Activated CD4-positive, alpha-beta T cell treated with anti-CD3 and anti-CD28 coated beads, Interleukin-2, amount 10 ng/mL, durations not matched to agents 24 days and 14 days (primary cell): ENCODE measurements around the gene PARD3B. TPM values are rescaled to one million over a fixed set of nuclear protein-coding genes. Genes with fewer than 3 reads are reported as not detected.

ENCODE experiments used
- DNase-seq: peaks from one replicate; pipeline ENCODE4 v3.0.0; 2022
- H3K27ac Mint-ChIP-seq: one replicate; pipeline ENCODE4 v1.8.0; 2022; ENCODE audit warnings: mild to moderate bottlenecking, mixed read lengths
- H3K27me3 Mint-ChIP-seq: one replicate; pipeline ENCODE4 v1.8.0; 2022; ENCODE audit warnings: mixed read lengths
- H3K36me3 Mint-ChIP-seq: one replicate; pipeline ENCODE4 v1.8.0; 2022; ENCODE audit warnings: low read depth, mild to moderate bottlenecking, mixed read lengths
- H3K4me1 Mint-ChIP-seq: one replicate; pipeline ENCODE4 v1.8.0; 2021; ENCODE audit warnings: mixed read lengths
- H3K4me3 Mint-ChIP-seq: one replicate; pipeline ENCODE4 v1.8.0; 2022; ENCODE audit warnings: mild to moderate bottlenecking, moderate library complexity, mixed read lengths
- H3K9me3 Mint-ChIP-seq: one replicate; pipeline ENCODE4 v1.8.0; 2021; ENCODE audit warnings: mixed read lengths
- intact Hi-C: fragments of 100-400 bp; cut with micrococcal nuclease; formaldehyde crosslinking; loops from one replicate; pipeline ENCODE4 v1.15.1; 2023
- total RNA-seq: library from RNA; stranded (reverse); gene quantifications from 2 replicates; pipeline ENCODE4 v1.2.3, GENCODE V29; 2022

The PARD3B gene
- total RNA-seq, 1 donor from 2014 or later, result 0.12 TPM

DNA sequence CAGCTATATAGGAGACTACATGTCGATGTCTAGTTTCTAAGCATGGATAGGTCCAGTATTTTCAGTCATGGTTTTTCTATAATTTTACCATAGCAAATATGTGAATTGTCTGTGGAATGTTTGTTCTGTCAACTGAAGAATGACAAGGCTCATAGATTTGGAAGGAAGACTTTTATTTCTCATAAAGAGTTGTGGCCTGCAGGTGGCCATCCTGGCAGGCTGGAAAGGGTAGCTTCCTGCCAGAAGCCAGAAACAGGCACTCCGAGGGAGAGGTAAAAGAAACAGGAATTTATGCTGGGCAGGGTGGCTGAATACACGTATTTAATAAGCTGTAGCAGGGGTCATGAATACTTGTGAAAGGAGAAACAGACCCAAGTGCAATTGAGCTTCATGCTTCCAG lies 182.1 kb downstream of the PARD3B start:
- DNase-seq, result no peak
- Mint-ChIP-seq H3K27me3 (peaks cover 9% of the 10 kb centered on the region), H3K4me3 (no peak overlapping the region), H3K9me3 (no peaks in the 10 kb centered on the region), H3K27ac (no peak overlapping the region), H3K4me1 (no peaks in the 10 kb centered on the region), H3K36me3 (no peaks in the 10 kb centered on the region)
- intact Hi-C loops, result no loop called here

DNA sequence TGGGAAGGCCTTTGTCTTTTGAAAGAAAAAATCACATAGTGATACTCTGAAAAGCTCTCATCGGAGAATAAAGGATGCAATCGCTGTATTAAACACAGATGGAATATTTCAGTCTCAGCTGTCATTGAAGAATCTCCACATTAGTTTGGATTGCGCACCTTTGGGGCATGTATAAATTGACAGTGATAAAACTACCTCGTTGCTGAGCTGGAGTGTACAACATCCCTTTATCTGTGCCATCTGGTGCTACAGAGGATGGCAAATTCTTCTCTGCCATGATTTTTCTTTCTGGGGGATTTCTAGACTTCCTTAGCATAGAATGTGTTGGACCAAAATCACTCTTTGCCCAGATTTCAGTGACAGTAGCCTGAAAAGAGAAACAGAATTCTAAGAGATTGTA lies 185.3 kb downstream of the PARD3B start:
- peaks cover 3% of the 10 kb centered on the region for H3K27me3 Mint-ChIP-seq
- no peak overlapping the region for H3K27ac Mint-ChIP-seq
- no peaks in the 10 kb centered on the region for H3K9me3 Mint-ChIP-seq
- no peak for DNase-seq
- H3K4me3 Mint-ChIP-seq, result no peak overlapping the region
- H3K36me3 Mint-ChIP-seq, result no peaks in the 10 kb centered on the region
- H3K4me1 Mint-ChIP-seq, result no peaks in the 10 kb centered on the region
- intact Hi-C loops, result no loop called here

DNA sequence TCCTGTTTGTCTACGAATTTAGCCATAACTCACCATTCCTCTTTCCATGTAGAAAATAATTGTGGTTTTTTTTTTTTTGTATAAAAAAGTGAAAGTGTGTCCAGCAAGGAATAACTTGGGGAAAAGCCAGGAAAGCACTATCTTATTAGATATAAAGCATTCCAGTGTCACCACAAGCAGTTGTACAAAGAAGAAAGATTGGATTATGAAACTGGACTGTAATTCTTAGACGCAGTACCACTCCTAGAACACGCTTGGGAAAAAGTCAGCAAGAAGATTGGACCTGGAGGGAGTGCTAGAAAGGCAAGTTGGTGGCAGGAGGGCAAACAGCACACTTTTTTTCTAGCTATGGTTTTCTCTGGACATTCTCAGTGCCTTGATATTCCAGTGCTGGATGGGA lies 186.7 kb downstream of the PARD3B start:
- no peak overlapping the region for H3K27ac Mint-ChIP-seq
- no peaks in the 10 kb centered on the region for H3K4me1 Mint-ChIP-seq
- H3K9me3 Mint-ChIP-seq, result no peaks in the 10 kb centered on the region
- intact Hi-C loops, result no loop called here
- DNase-seq, result no peak
- H3K4me3 Mint-ChIP-seq, result no peak overlapping the region
- no peaks in the 10 kb centered on the region for H3K36me3 Mint-ChIP-seq
- peaks cover 3% of the 10 kb centered on the region for H3K27me3 Mint-ChIP-seq

DNA sequence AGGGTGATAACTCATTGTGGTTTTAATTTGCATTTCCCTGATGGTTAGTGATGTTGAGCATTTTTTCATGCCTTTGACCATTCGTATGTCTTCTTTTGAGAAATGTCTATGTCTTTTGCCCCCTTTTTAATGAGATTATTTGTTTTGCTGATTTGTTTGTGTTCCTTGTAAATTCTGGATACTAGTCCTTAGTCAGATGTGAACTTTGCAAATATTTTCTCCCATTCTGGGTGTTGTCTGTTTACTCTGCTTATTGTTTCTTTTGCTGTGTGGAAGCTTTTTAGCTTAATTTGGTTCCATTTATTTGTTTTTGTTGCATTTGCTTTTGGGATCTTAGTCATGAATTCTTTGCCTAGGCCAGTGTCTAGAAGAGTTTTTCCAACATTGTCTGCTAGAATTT lies 192.0 kb downstream of the PARD3B start:
- DNase-seq, result no peak
- Mint-ChIP-seq H3K4me3 (no peak overlapping the region), H3K36me3 (no peaks in the 10 kb centered on the region), H3K27me3 (peaks cover 2% of the 10 kb centered on the region), H3K9me3 (no peaks in the 10 kb centered on the region), H3K27ac (no peak overlapping the region), H3K4me1 (no peaks in the 10 kb centered on the region)
- intact Hi-C loops, result no loop called here

DNA sequence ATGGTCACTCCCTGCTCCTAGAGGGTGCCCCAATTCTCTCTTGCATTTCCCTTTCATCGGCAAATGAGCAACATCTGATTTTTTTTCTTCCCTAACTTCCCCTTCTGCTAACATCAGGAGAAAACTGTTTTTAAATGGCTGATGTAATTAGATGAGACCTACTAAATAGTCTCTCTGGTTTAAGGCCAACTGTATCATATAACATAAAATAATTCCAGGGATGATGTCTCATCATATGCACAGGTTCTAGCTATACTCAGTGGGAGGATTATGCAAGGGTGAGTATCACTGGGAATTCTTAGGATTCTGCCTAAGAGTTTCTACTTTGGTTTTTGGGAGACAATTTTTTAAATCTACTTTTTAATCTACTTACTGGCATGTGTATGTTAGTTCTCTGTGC lies 193.4 kb downstream of the PARD3B start:
- Mint-ChIP-seq H3K4me1 (no peaks in the 10 kb centered on the region), H3K9me3 (no peaks in the 10 kb centered on the region), H3K27me3 (peaks cover 2% of the 10 kb centered on the region), H3K4me3 (no peak overlapping the region), H3K36me3 (no peaks in the 10 kb centered on the region), H3K27ac (no peak overlapping the region)
- intact Hi-C loops, result no loop called here
- no peak for DNase-seq

DNA sequence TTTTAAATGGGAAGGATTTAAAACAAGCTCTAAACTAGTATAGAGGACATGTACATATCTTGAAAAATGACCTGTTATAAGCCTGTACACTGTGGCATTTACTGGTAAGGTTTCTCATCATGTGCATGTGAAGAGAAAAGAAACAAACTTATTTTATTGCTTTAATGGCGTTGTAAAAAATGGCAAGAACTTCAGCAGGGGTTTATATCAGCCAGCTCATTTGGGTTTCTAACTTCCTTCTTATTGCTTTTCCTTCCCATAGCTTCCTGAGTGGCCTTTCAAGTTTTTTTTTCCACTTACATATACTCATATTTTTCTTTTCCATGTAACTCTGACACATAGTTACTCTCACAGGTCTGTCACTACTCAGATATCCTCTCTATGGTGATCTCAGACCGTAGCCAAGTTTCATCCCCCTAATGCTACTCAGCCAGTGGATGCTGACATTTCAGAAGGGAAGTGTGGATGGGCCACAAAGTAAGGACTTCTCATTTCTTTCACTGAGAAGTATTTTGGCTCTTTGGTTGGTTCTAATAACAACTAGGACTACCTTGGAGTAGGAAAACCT lies 198.2 kb downstream of the PARD3B start:
- Mint-ChIP-seq H3K4me1 (no peaks in the 10 kb centered on the region), H3K4me3 (no peak overlapping the region), H3K36me3 (no peaks in the 10 kb centered on the region), H3K27ac (no peak overlapping the region), H3K9me3 (peaks cover 9% of the 10 kb centered on the region), H3K27me3 (no peaks in the 10 kb centered on the region)
- DNase-seq, result no peak
- intact Hi-C loops, result no loop called here

DNA sequence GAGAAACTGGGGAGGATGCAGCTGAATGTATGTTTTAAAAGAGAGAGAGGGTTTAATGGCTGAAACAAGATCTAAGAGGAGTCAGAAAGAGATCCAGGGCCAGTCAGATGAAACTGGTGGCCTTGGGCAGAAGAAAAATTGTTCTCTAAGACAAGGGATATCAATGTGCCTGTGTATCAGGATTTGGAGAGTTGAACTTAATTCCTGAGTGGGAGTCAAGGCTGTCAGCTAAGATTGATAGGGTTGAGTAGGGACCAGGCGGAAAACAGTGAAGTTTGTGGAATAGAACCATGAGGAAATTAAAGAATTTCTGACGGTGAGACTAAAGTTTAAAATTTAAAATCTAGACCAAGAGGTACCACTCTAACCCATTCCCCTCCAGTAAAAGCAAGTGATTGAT lies 199.2 kb downstream of the PARD3B start:
- Mint-ChIP-seq H3K4me3 (no peak overlapping the region), H3K4me1 (no peaks in the 10 kb centered on the region), H3K36me3 (no peaks in the 10 kb centered on the region), H3K9me3 (peaks cover 9% of the 10 kb centered on the region), H3K27me3 (no peaks in the 10 kb centered on the region), H3K27ac (no peak overlapping the region)
- no peak for DNase-seq
- intact Hi-C loops, result no loop called here

DNA sequence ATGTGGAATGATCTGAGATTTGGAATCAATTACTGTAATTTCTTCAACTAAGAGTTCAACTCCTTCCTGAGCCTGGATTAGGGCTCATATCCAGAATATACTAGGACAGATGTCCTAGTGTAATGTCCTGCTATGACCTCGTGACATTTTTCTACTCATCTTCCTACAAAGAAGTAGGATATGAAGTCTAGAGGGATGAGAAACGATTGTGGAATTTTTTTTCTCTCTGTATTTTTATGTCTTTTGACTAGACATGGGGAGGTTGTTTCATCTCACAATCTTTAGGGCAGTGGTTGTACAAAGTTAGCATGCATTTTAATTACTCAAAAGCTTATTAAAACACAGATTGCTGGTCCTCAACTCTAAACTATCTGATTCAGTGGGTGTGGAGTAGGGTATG lies 203.0 kb downstream of the PARD3B start:
- no peaks in the 10 kb centered on the region for H3K36me3 Mint-ChIP-seq
- no peaks in the 10 kb centered on the region for H3K27me3 Mint-ChIP-seq
- no peak overlapping the region for H3K4me3 Mint-ChIP-seq
- intact Hi-C loops, result no loop called here
- H3K4me1 Mint-ChIP-seq, result no peaks in the 10 kb centered on the region
- H3K9me3 Mint-ChIP-seq, result peaks cover 9% of the 10 kb centered on the region
- H3K27ac Mint-ChIP-seq, result no peak overlapping the region
- no peak for DNase-seq

DNA sequence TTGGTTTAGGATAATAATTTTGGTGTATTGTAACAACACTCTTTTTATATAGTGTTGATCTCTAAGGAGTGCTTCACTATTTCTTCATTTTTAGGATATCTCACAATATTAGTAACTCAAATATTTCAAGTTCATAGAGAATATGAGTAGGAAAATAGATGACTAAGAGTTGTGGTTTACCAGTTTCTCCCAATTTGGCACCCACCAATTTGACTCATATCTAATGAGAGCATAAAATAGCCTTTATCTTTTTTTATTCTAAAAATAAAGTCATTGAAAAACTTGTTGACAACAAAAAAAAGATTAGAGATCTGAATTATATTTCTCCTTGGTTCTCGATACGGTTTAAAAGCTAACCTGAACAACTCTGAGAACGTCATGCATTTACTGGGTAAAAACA lies 204.0 kb downstream of the PARD3B start:
- Mint-ChIP-seq H3K27ac (no peak overlapping the region), H3K4me1 (no peaks in the 10 kb centered on the region), H3K27me3 (no peaks in the 10 kb centered on the region), H3K4me3 (no peak overlapping the region), H3K9me3 (peaks cover 9% of the 10 kb centered on the region), H3K36me3 (no peaks in the 10 kb centered on the region)
- DNase-seq, result no peak
- intact Hi-C loops, result no loop called here

DNA sequence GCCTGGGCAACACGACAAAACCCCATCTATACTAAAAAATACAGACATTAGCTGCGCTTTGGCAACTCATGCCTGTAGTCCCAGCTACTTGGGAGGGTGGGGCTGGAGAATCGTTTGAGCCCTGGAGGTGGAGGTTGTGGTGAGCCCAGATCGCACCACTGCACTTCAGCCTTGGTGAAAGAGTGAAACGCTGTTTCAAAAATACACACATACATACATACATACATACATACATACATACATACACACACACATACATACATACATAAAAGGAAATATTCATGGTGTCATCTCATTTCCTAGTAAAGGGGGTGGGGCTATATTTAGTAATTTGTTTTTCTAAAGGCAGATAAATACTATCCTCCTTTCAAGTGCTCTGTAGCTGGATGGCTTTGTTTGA lies 205.1 kb downstream of the PARD3B start:
- Mint-ChIP-seq H3K27ac (no peak overlapping the region), H3K9me3 (peaks cover 9% of the 10 kb centered on the region), H3K27me3 (no peaks in the 10 kb centered on the region), H3K4me3 (no peak overlapping the region), H3K4me1 (no peaks in the 10 kb centered on the region), H3K36me3 (no peaks in the 10 kb centered on the region)
- DNase-seq, result no peak
- intact Hi-C loops, result no loop called here

DNA sequence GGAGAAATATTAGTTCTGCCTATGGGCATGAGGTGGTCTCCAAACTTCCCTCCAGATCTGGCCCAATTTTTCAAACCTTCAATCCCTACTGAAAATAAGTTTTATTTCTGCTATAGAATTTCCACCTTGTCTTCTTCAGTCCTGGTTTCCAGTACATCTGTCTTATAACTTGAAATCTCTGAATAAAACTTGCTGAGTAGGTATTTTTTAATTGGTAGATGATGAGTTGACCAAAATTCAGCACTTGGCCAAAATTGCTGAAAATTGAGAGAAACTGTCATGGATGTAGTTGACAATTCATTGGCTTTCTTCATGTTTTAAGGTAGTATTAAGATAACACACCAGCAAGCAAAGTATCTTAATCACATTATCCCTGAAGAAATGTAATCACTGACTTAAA lies 206.2 kb downstream of the PARD3B start:
- no peak overlapping the region for H3K4me3 Mint-ChIP-seq
- peaks cover 9% of the 10 kb centered on the region for H3K9me3 Mint-ChIP-seq
- H3K27me3 Mint-ChIP-seq, result no peaks in the 10 kb centered on the region
- no peaks in the 10 kb centered on the region for H3K4me1 Mint-ChIP-seq
- intact Hi-C loops, result no loop called here
- no peaks in the 10 kb centered on the region for H3K36me3 Mint-ChIP-seq
- DNase-seq, result no peak
- H3K27ac Mint-ChIP-seq, result no peak overlapping the region

DNA sequence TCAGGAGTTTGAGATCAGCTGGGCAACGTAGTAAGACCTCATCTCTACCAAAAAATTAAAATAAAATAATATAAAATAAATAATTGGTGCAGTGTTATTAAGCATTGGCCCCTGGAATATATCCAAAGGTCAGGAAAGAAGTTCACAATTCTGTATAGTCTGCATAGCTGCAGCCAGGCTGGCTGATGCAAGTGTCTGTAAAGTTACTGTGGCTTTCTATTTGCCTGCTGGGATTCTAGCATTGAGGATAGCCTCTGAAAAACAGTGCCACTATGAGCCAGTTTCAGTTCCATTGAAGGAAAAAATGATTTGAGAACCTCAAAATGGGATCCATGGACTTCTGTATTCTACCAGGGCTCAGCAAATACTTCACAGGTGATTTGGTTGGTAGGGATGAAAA lies 208.6 kb downstream of the PARD3B start:
- Mint-ChIP-seq H3K36me3 (no peaks in the 10 kb centered on the region), H3K4me1 (no peaks in the 10 kb centered on the region), H3K9me3 (peaks cover 3% of the 10 kb centered on the region), H3K4me3 (no peak overlapping the region), H3K27me3 (peaks cover 3% of the 10 kb centered on the region), H3K27ac (no peak overlapping the region)
- DNase-seq, result no peak
- intact Hi-C loops, result no loop called here

DNA sequence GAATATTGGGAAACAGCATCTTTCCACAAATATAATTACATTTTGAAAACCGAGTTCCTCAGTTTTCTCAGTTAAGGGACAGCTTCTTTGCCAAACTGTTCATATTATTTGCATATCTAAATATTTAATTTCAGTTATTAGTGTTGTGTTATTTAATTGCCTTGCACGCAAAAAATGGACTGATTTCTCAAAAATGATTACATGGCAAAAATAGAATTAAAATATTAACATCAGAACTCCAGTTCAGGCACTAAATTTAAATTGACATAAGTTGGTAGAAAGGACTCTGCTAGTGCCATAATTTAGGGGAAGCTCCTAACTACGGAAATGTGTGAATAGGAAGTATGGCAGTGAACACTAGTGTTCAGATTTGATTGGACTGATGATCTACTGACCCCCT lies 209.6 kb downstream of the PARD3B start:
- DNase-seq, result no peak
- peaks cover 3% of the 10 kb centered on the region for H3K27me3 Mint-ChIP-seq
- H3K9me3 Mint-ChIP-seq, result peaks cover 3% of the 10 kb centered on the region
- no peaks in the 10 kb centered on the region for H3K4me1 Mint-ChIP-seq
- H3K4me3 Mint-ChIP-seq, result no peak overlapping the region
- intact Hi-C loops, result no loop called here
- no peak overlapping the region for H3K27ac Mint-ChIP-seq
- H3K36me3 Mint-ChIP-seq, result no peaks in the 10 kb centered on the region

DNA sequence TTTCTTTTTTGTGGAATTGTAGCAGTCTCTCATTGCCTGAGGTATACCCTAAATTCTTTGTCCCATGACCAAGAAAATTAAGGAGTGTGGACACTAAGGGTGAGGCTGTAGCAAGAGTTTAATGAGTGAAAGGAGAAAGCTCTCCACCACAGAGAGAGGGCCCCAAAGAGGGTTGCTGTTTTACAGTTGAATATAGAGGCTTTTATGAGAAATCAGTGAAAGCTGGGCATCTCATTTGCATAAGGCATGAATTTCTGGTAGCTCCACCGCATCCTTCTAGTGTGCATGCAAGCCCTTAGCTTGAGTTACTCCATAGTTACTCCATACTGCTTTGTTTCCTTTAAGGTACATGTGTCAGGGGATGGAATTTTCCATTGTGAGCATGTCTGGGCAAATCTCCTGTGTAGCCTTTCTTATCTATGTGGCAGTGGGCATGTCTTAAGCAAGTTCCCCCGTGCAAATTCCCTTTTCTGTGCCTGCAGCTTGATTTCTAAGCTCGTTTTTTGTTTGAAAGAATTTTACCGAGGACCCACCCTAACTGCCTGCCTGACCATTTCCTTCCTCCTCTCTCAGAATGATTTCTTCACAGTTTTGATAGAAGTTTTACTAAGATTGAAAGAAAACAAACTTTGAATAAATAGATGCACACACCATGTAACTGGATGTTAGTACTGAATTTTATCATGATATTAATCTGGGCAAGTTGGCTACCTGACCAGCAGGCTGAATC lies 218.9 kb downstream of the PARD3B start:
- H3K9me3 Mint-ChIP-seq, result peaks cover 10% of the 10 kb centered on the region
- no peaks in the 10 kb centered on the region for H3K36me3 Mint-ChIP-seq
- no peak for DNase-seq
- no peak overlapping the region for H3K4me3 Mint-ChIP-seq
- no peaks in the 10 kb centered on the region for H3K27me3 Mint-ChIP-seq
- H3K4me1 Mint-ChIP-seq, result no peaks in the 10 kb centered on the region
- intact Hi-C loops, result no loop called here
- no peak overlapping the region for H3K27ac Mint-ChIP-seq

DNA sequence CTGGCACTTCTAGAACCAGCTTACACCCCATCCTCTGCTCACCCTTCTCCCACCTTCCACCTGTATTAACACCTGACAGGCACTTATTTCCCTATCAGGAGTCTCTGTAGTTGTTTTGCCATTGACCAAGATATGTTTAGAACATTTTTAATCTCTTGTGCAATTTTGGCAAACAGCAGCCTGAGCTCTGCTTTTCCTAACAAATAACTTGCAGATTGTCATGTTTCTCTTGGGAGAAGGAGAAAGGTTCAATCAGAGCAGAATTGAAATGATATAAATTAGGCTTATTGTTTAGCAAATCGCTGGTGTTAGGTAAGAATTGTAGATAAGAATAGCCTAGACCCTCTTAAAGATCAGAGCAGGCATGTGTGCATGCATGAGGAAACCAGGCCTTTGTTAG lies 225.5 kb downstream of the PARD3B start:
- Mint-ChIP-seq H3K27ac (no peak overlapping the region), H3K4me3 (no peak overlapping the region), H3K4me1 (no peaks in the 10 kb centered on the region), H3K9me3 (no peaks in the 10 kb centered on the region), H3K27me3 (peaks cover 20% of the 10 kb centered on the region), H3K36me3 (no peaks in the 10 kb centered on the region)
- intact Hi-C loops, result no loop called here
- no peak for DNase-seq
